ENCODE measurements around the gene MOB4.
A peak's percentile ranks its signal among the peaks of the same experiment; 100 is the strongest.
"Not testable (repeated sequence)": the region's sequence is repeated elsewhere in the genome, so short reads cannot be mapped to it uniquely, and the experiment has no call there.

The MOB4 gene

GRCh38 chr2:197513915-197514314, 2.0 kb upstream of the MOB4 start:
- DNase-seq: no peak

- DNase-seq: no peak
Measured at GRCh38 chr2:197514754-197515153, 1.1 kb upstream of the MOB4 start.

- DNase-seq: peak in 2 of 51 donors; percentile 35 to 54
Measured at GRCh38 chr2:197515315-197515738, 539 bp upstream of the MOB4 start.

GRCh38 chr2:197516393-197516761, 511 bp downstream of the MOB4 start:
- peak in 26 of 51 donors; percentile 9 to 67 (median 44) for DNase-seq

- no peak for DNase-seq
Measured at GRCh38 chr2:197517150-197517549, 1.3 kb downstream of the MOB4 start.

GRCh38 chr2:197538412-197538811, 22.5 kb downstream of the MOB4 start:
- no peak for DNase-seq

- no peak for DNase-seq
Measured at GRCh38 chr2:197539734-197540133, 23.9 kb downstream of the MOB4 start.

- DNase-seq: no peak
Measured at GRCh38 chr2:197543206-197543605, 27.3 kb downstream of the MOB4 start.

GRCh38 chr2:197547163-197547900, 31.5 kb downstream of the MOB4 start:
- no peak for DNase-seq

GRCh38 chr2:197548582-197548981, 32.7 kb downstream of the MOB4 start:
- DNase-seq: no peak

- not testable (repeated sequence) for DNase-seq
Measured at GRCh38 chr2:197551260-197551659, 35.4 kb downstream of the MOB4 start.

- DNase-seq: no peak
Measured at GRCh38 chr2:197555467-197555866, 39.6 kb downstream of the MOB4 start.

GRCh38 chr2:197556456-197556855, 40.6 kb downstream of the MOB4 start:
- peak in 1 of 51 donors; percentile 9 for DNase-seq

GRCh38 chr2:197558393-197558792, 42.5 kb downstream of the MOB4 start:
- DNase-seq: no peak

- DNase-seq: peak in 1 of 51 donors; percentile 29
Measured at GRCh38 chr2:197559681-197560080, 43.8 kb downstream of the MOB4 start.

- DNase-seq: peak in 2 of 51 donors; percentile 24 to 61
Measured at GRCh38 chr2:197560146-197560665, 44.3 kb downstream of the MOB4 start.

GRCh38 chr2:197571627-197572271, 55.9 kb downstream of the MOB4 start:
- DNase-seq: no peak

- no peak for DNase-seq
Measured at GRCh38 chr2:197573608-197574007, 57.7 kb downstream of the MOB4 start.

GRCh38 chr2:197575987-197576386, 60.1 kb downstream of the MOB4 start:
- no peak for DNase-seq

GRCh38 chr2:197576631-197577030, 60.8 kb downstream of the MOB4 start:
- DNase-seq: peak in 1 of 51 donors; percentile 22

- peak in 10 of 51 donors; percentile 10 to 54 (median 24) for DNase-seq
Measured at GRCh38 chr2:197577446-197577845, 61.6 kb downstream of the MOB4 start.

- not testable (repeated sequence) for DNase-seq
Measured at GRCh38 chr2:197578294-197578693, 62.4 kb downstream of the MOB4 start.

- DNase-seq: not testable (repeated sequence)
Measured at GRCh38 chr2:197580166-197580565, 64.3 kb downstream of the MOB4 start.

Measured in hypothalamus (tissue), 51 donors.